Smooth muscle cell (in vitro differentiated cells): Measurements from ENCODE around the gene PEF1. TPM values are rescaled to one million over a fixed set of nuclear protein-coding genes. Genes with fewer than 3 reads are reported as not detected.

Experiments used
- DNase-seq: peaks from one replicate; lab custom pipeline; 2025; ENCODE audit not compliant: unreplicated experiment; lab: John Stamatoyannopoulos, UW
- H2AFZ ChIP-seq: fragments of 200-600 bp; sonication (generic); 2 replicates; pipeline ENCODE4 v1.6.0; 2016; ENCODE audit warnings: antibody characterized with exemption, low read depth, mild to moderate bottlenecking
- H3F3A ChIP-seq: fragments of 200-600 bp; sonication (generic); 2 replicates; pipeline ENCODE4 v1.6.0; 2017; ENCODE audit warnings: antibody characterized with exemption, low read depth
- H3K27ac ChIP-seq: fragments of 200-600 bp; sonication (generic); 2 replicates; pipeline ENCODE4 v1.5.1; 2016; ENCODE audit warnings: low read depth, mild to moderate bottlenecking
- H3K27me3 ChIP-seq: fragments of 200-600 bp; sonication (generic); 2 replicates; pipeline ENCODE4 v1.6.1; 2016; ENCODE audit warnings: low read depth, mild to moderate bottlenecking
- H3K36me3 ChIP-seq: fragments of 200-600 bp; sonication (generic); 2 replicates; pipeline ENCODE4 v1.5.1; 2016; ENCODE audit warnings: low read depth
- H3K4me1 ChIP-seq: fragments of 200-600 bp; sonication (generic); 2 replicates; pipeline ENCODE4 v1.5.1; 2016; ENCODE audit warnings: low read depth
- H3K4me2 ChIP-seq: fragments of 200-600 bp; sonication (generic); 2 replicates; pipeline ENCODE4 v1.6.0; 2016; ENCODE audit warnings: mild to moderate bottlenecking
- H3K4me3 ChIP-seq: fragments of 200-600 bp; sonication (generic); 2 replicates; pipeline ENCODE4 v1.5.1; 2016; ENCODE audit warnings: mild to moderate bottlenecking
- H3K79me2 ChIP-seq: fragments of 200-600 bp; sonication (generic); 2 replicates; pipeline ENCODE4 v1.6.0; 2016; ENCODE audit warnings: low read depth, mild to moderate bottlenecking
- H3K9ac ChIP-seq: fragments of 200-600 bp; sonication (generic); 2 replicates; pipeline ENCODE4 v1.6.0; 2016; ENCODE audit warnings: low read depth
- H3K9me3 ChIP-seq: fragments of 200-600 bp; sonication (generic); replicated peaks from 2 replicates; pipeline ENCODE4 v1.5.1; 2016; ENCODE audit warnings: low read depth
- H4K20me1 ChIP-seq: fragments of 200-600 bp; sonication (generic); 2 replicates; pipeline ENCODE4 v1.6.0; 2016; ENCODE audit warnings: low read depth
- WGBS: methylation state at CpG from one replicate; pipeline ENCODE4 v1.1.7; 2016; ENCODE audit warnings: low lambda C conversion rate; 5-methylcytosine and 5-hydroxymethylcytosine counted together
- polyA plus RNA-seq: library from polyadenylated mRNA; unstranded; fragments of >200 nt; fragmentation: Nextera tagmentation; extraction: Ambion mirVana; gene quantifications from 2 replicates; pipeline ENCODE4 v1.2.1, GENCODE V29; 2016
- total RNA-seq: library from RNA; depleted of rRNA; stranded (reverse); fragments of >200 nt; gene quantifications from 2 replicates; pipeline ENCODE4 v1.2.3, GENCODE V29; 2014
- TF ChIP-seq, protein P1 (sequence below): fragments of 200-600 bp; sonication (generic); IDR thresholded peaks from 2 replicates; pipeline ENCODE4 v1.5.1; 2017; ENCODE audit warnings: borderline replicate concordance, mild to moderate bottlenecking, antibody characterized with exemption; ENCODE audit not compliant: insufficient read depth, poor library complexity, severe bottlenecking

The PEF1 gene
- total and polyA plus RNA-seq, 2 experiments from 2014 or later, result 61.4 to 77.1 TPM

- Histone ChIP-seq H3F3A (peaks cover 20% of the 10 kb centered on the region), H3K79me2 (peaks cover 70% of the 10 kb centered on the region), H3K36me3 (no peaks in the 10 kb centered on the region), H3K4me2 (peak overlapping the region; percentile 71), H3K4me1 (peaks cover 16% of the 10 kb centered on the region), H3K27me3 (no peaks in the 10 kb centered on the region), H3K9me3 (no peaks in the 10 kb centered on the region), H3K27ac (peak overlapping the region; percentile 81), H4K20me1 (peaks cover 39% of the 10 kb centered on the region), H2AFZ (no peak overlapping the region), H3K4me3 (no peak overlapping the region), H3K9ac (no peak overlapping the region)
- DNase-seq, result no peak
- TF ChIP-seq, protein P1, sequence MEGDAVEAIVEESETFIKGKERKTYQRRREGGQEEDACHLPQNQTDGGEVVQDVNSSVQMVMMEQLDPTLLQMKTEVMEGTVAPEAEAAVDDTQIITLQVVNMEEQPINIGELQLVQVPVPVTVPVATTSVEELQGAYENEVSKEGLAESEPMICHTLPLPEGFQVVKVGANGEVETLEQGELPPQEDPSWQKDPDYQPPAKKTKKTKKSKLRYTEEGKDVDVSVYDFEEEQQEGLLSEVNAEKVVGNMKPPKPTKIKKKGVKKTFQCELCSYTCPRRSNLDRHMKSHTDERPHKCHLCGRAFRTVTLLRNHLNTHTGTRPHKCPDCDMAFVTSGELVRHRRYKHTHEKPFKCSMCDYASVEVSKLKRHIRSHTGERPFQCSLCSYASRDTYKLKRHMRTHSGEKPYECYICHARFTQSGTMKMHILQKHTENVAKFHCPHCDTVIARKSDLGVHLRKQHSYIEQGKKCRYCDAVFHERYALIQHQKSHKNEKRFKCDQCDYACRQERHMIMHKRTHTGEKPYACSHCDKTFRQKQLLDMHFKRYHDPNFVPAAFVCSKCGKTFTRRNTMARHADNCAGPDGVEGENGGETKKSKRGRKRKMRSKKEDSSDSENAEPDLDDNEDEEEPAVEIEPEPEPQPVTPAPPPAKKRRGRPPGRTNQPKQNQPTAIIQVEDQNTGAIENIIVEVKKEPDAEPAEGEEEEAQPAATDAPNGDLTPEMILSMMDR, result no peak
These were observed 4.5 kb downstream of the PEF1 start for GRCh38 chr1:31640179-31640578.

DNA sequence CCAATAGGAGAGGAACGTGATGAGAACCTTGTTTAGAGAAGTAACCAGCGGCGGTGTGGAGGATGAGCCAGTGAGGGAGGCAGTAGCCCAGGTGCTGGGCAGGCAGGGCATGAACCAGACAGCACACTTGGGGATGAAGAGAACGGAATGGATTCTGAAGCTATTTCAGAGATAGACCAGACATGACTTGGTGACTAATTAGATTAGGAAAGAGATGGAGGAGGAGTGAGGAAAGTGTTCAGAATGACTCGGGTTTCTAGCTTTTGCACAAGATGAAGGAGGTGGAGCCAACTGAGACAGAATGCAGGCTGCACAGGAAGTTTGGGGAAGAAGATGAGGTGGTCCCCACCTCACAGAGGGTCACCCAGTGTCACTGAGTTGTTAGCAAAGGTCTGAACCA, 5.1 kb downstream of the PEF1 start:
- Histone ChIP-seq H3K4me2 (peak overlapping the region; percentile 71), H3F3A (peaks cover 20% of the 10 kb centered on the region), H3K79me2 (peaks cover 70% of the 10 kb centered on the region), H3K27ac (peak overlapping the region; percentile 81), H3K4me1 (peaks cover 16% of the 10 kb centered on the region), H3K36me3 (no peaks in the 10 kb centered on the region), H3K4me3 (no peak overlapping the region), H3K27me3 (no peaks in the 10 kb centered on the region), H4K20me1 (peaks cover 44% of the 10 kb centered on the region), H3K9ac (no peak overlapping the region), H2AFZ (no peak overlapping the region), H3K9me3 (no peaks in the 10 kb centered on the region)
- WGBS, result 41% methylated on average over 5 of the region's 5 CpGs
- TF ChIP-seq, protein P1, result no peak
- DNase-seq, result no peak

- H3K27ac ChIP-seq, result peak overlapping the region; percentile 81
- peaks cover 20% of the 10 kb centered on the region for H3F3A ChIP-seq
- TF ChIP-seq, protein P1, result no peak
- peaks cover 48% of the 10 kb centered on the region for H4K20me1 ChIP-seq
- H3K36me3 ChIP-seq, result no peaks in the 10 kb centered on the region
- DNase-seq, result no peak
- WGBS, result 85% methylated on average over 5 of the region's 5 CpGs
- H2AFZ ChIP-seq, result no peak overlapping the region
- H3K27me3 ChIP-seq, result no peaks in the 10 kb centered on the region
- no peaks in the 10 kb centered on the region for H3K9me3 ChIP-seq
- H3K9ac ChIP-seq, result no peak overlapping the region
- no peak overlapping the region for H3K4me2 ChIP-seq
- H3K4me3 ChIP-seq, result no peak overlapping the region
- H3K4me1 ChIP-seq, result peaks cover 8% of the 10 kb centered on the region
- H3K79me2 ChIP-seq, result peaks cover 57% of the 10 kb centered on the region
These were observed 6.6 kb downstream of the PEF1 start for GRCh38 chr1:31637915-31638673.

DNA sequence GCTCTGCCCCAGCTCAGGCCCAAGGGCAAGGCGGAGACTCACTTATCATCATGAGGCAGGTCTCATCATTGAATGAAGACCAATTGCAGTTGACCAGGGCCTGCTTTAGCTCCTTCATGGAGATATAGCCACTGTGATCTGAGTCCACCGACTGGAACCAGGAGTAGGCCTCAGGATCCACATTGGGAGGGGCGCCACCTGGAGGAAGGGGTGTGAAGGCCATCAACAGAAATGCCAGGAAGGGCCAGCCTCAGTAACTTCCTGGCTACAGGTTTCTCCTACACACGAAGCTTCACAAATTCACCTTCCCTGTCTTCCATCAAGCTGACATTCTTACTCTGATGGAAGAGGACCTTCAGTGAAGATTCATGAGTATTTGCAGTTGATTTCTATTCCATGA, 11.6 kb downstream of the PEF1 start:
- H2AFZ ChIP-seq, result no peak overlapping the region
- H3F3A ChIP-seq, result peaks cover 7% of the 10 kb centered on the region
- H3K4me2 ChIP-seq, result no peak overlapping the region
- H3K4me1 ChIP-seq, result peaks cover 11% of the 10 kb centered on the region
- H4K20me1 ChIP-seq, result peaks cover 46% of the 10 kb centered on the region
- H3K9me3 ChIP-seq, result no peaks in the 10 kb centered on the region
- TF ChIP-seq, protein P1, result peak; percentile 35
- H3K27me3 ChIP-seq, result no peaks in the 10 kb centered on the region
- no peak overlapping the region for H3K27ac ChIP-seq
- 79% methylated on average over 4 of the region's 4 CpGs for WGBS
- no peak overlapping the region for H3K4me3 ChIP-seq
- no peaks in the 10 kb centered on the region for H3K36me3 ChIP-seq
- peaks cover 29% of the 10 kb centered on the region for H3K79me2 ChIP-seq
- no peak overlapping the region for H3K9ac ChIP-seq
- DNase-seq, result no peak
